Measurements from ENCODE around the gene FAS.

DNA sequence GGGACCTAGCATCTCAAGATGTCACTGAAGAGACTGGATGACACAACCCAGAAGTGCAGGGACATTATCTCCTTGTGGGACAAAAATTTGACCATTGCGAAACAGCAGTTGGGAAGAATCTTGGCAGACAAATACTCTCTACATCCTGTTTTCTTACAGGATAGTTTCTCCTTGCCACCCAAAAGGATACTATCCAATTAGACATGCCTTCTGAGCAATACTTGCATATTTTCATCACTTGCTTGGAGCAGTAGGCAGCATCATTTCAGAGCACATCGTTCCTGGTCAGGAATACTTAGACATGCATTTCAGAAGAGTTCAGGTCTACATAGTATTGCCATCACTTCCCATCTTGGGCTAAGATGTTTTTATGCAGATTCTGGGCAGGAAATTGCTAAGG, 56.8 kb downstream of the FAS start:
- TF ChIP-seq, protein P1, sequence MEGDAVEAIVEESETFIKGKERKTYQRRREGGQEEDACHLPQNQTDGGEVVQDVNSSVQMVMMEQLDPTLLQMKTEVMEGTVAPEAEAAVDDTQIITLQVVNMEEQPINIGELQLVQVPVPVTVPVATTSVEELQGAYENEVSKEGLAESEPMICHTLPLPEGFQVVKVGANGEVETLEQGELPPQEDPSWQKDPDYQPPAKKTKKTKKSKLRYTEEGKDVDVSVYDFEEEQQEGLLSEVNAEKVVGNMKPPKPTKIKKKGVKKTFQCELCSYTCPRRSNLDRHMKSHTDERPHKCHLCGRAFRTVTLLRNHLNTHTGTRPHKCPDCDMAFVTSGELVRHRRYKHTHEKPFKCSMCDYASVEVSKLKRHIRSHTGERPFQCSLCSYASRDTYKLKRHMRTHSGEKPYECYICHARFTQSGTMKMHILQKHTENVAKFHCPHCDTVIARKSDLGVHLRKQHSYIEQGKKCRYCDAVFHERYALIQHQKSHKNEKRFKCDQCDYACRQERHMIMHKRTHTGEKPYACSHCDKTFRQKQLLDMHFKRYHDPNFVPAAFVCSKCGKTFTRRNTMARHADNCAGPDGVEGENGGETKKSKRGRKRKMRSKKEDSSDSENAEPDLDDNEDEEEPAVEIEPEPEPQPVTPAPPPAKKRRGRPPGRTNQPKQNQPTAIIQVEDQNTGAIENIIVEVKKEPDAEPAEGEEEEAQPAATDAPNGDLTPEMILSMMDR (IDR thresholded peaks at IDR 0.05; ENCODE audit: low read depth, low read length), result no peak
- TF ChIP-seq EZH2phosphoT487 (IDR thresholded peaks at IDR 0.05; ENCODE audit: low read depth), result no peak
